Measurements from ENCODE around the gene NAA15. TPM values are rescaled to one million over a fixed set of nuclear protein-coding genes. Genes with fewer than 3 reads are reported as not detected.
"Not testable (repeated sequence)": the region's sequence is repeated elsewhere in the genome, so short reads cannot be mapped to it uniquely, and the experiment has no call there.

The NAA15 gene
- total RNA-seq, 1 donor from 2014 or later: 35.3 TPM

DNA sequence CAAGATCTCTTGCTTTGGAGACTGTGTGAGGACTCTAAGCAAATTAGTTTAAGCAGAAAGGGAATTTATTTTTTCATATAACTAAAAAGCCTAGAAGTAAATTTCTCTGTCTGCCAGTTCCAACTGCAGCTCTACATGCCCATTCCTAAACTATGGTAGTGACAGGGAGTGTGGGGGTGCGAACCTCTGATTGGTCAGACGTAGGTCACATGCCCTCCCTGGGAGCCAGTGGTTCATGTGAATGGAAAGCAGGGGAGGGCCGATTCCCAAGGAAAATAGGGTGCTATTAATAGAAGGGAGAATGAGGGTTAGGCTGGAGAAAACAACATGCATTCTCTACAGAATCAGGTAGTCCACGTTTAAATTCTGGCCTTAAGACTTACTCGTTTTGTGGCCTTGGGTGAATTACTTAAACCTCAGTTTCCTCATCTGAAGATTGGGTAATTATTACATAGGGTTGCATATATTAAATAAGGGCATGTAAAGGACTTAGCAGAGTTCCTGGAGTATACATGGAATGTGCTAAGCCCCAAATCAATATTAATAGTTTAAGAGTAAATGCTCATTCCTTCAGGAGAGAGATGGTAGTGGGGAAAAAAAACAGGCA is 159.8 kb downstream of the NAA15 start:
- Mint-ChIP-seq H3K4me3 (ENCODE audit: unreplicated experiment) (no peak overlapping the region), H3K27me3 (ENCODE audit: low read depth) (no peaks in the 10 kb centered on the region), H3K36me3 (ENCODE audit: low read depth) (no peaks in the 10 kb centered on the region), H3K4me1 (ENCODE audit: low read depth) (peaks cover 59% of the 10 kb centered on the region), H3K27ac (ENCODE audit: unreplicated experiment) (peak overlapping the region; percentile 74), H3K9me3 (ENCODE audit: low read depth) (no peaks in the 10 kb centered on the region)
- no peak for DNase-seq (ENCODE audit: low spot score)
- TF ChIP-seq, protein P1, sequence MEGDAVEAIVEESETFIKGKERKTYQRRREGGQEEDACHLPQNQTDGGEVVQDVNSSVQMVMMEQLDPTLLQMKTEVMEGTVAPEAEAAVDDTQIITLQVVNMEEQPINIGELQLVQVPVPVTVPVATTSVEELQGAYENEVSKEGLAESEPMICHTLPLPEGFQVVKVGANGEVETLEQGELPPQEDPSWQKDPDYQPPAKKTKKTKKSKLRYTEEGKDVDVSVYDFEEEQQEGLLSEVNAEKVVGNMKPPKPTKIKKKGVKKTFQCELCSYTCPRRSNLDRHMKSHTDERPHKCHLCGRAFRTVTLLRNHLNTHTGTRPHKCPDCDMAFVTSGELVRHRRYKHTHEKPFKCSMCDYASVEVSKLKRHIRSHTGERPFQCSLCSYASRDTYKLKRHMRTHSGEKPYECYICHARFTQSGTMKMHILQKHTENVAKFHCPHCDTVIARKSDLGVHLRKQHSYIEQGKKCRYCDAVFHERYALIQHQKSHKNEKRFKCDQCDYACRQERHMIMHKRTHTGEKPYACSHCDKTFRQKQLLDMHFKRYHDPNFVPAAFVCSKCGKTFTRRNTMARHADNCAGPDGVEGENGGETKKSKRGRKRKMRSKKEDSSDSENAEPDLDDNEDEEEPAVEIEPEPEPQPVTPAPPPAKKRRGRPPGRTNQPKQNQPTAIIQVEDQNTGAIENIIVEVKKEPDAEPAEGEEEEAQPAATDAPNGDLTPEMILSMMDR (IDR thresholded peaks at IDR 0.05): no peak

DNA sequence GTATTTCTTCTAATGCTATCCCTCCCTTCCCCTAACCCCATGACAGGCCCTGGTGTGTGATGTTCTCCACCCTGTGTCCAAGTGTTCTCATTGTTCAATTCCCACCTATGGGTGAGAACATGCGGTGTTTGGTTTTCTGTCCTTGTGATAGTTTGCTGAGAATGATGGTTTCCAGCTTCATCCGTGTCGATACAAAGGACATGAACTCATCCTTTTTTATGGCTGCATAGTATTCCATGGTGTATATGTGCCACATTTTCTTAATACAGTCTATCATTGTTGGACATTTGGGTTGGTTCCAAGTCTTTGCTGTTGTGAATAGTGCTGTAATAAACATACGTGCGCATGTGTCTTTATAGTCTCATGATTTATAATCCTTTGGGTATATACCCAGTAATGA is 163.2 kb downstream of the NAA15 start:
- Mint-ChIP-seq H3K9me3 (ENCODE audit: low read depth) (peaks cover 13% of the 10 kb centered on the region), H3K4me1 (ENCODE audit: low read depth) (peaks cover 33% of the 10 kb centered on the region)
- not testable (repeated sequence) for H3K27me3 Mint-ChIP-seq (ENCODE audit: low read depth); H3K36me3 Mint-ChIP-seq (ENCODE audit: low read depth); H3K27ac Mint-ChIP-seq (ENCODE audit: unreplicated experiment); DNase-seq (ENCODE audit: low spot score); H3K4me3 Mint-ChIP-seq (ENCODE audit: unreplicated experiment)

DNA sequence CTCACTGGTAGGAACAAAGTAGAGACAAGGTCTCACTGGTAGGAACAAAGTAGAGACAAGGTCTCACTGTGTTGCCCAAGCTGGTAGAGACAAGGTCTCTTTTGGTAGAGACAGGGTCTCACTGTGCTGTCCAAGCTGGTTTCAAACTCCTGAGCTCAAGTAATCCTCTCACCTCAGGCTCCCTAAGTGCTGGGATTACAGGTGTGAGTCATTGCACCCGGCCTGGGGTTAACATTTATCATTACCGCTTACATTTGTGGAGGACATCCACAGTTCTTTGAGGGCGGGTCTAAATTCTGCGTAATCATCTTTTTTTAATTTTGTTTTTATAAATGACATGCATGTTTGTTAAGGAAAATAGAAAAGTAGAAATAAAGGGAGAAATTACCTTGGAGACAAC is 164.6 kb downstream of the NAA15 start:
- Mint-ChIP-seq H3K27me3 (ENCODE audit: low read depth) (no peaks in the 10 kb centered on the region), H3K4me1 (ENCODE audit: low read depth) (peaks cover 29% of the 10 kb centered on the region), H3K4me3 (ENCODE audit: unreplicated experiment) (no peak overlapping the region), H3K27ac (ENCODE audit: unreplicated experiment) (no peak overlapping the region), H3K9me3 (ENCODE audit: low read depth) (peaks cover 13% of the 10 kb centered on the region), H3K36me3 (ENCODE audit: low read depth) (peaks cover 2% of the 10 kb centered on the region)
- DNase-seq (ENCODE audit: low spot score): no peak
- TF ChIP-seq, protein P1 (IDR thresholded peaks at IDR 0.05): no peak

DNA sequence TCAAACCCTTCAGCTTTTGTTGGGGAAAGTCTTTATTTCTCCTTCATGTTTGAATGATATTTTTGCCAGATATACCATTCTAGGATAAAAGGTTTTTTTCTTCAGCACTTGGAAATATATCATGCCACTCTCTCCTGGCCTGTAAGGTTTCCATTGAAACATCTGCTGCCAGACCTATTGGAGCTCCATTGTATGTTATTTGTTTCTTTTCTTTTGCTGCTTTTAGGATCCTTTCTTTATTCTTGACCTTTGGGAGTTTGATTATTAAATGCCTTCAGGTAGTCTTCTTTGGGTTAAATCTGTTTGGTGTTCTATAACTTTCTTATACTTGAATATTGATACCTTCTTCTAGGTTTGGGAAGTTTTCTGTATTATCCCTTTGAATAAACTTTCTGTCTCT is 167.5 kb downstream of the NAA15 start:
- Mint-ChIP-seq H3K4me1 (ENCODE audit: low read depth) (peaks cover 17% of the 10 kb centered on the region), H3K9me3 (ENCODE audit: low read depth) (peaks cover 22% of the 10 kb centered on the region)

DNA sequence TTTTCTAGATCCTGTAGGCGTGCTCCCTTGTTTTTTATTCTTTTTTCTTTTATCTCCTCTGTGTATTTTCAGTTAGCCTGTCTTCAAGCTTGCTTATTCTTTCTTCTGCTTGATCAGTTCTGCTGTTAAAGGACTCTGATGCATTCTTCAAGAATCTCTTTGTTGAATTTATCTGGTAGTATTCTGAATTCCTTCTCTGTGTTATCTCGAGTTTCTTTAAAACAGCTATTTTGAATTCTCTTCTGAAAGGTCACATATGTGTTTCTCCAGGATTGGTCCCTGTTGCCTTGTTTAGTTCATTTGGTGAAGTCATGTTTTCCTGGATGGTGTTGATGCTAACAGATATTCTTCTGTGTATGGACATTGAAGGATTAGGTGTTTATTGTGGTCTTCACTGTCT is 167.9 kb downstream of the NAA15 start:
- no peaks in the 10 kb centered on the region for H3K27me3 Mint-ChIP-seq (ENCODE audit: low read depth)
- peaks cover 13% of the 10 kb centered on the region for H3K4me1 Mint-ChIP-seq (ENCODE audit: low read depth)
- DNase-seq (ENCODE audit: low spot score): no peak
- peaks cover 16% of the 10 kb centered on the region for H3K36me3 Mint-ChIP-seq (ENCODE audit: low read depth)
- peak overlapping the region; percentile 2 for H3K27ac Mint-ChIP-seq (ENCODE audit: unreplicated experiment)
- TF ChIP-seq, protein P1 (IDR thresholded peaks at IDR 0.05): no peak
- no peak overlapping the region for H3K4me3 Mint-ChIP-seq (ENCODE audit: unreplicated experiment)
- peaks cover 22% of the 10 kb centered on the region for H3K9me3 Mint-ChIP-seq (ENCODE audit: low read depth)

More for the DNA sequence above, 167.5 kb downstream of the NAA15 start:
- H3K27me3 Mint-ChIP-seq (ENCODE audit: low read depth); DNase-seq (ENCODE audit: low spot score); H3K4me3 Mint-ChIP-seq (ENCODE audit: unreplicated experiment); H3K27ac Mint-ChIP-seq (ENCODE audit: unreplicated experiment): not testable (repeated sequence)
- H3K36me3 Mint-ChIP-seq (ENCODE audit: low read depth): peaks cover 16% of the 10 kb centered on the region

Other genes with a start within 250 kb of the NAA15 start
- 30.2 to 34.2 TPM (median 32.3 TPM) in 3 replicates for gene ELF2, start 124.3 kb upstream of the NAA15 start, total RNA-seq
- 2.6 to 3.5 TPM (median 3.4 TPM) in 3 replicates for gene MGARP, start 21.3 kb upstream of the NAA15 start, total RNA-seq
- 37.5 to 50.2 TPM (median 43.0 TPM) in 3 replicates for gene NDUFC1, start 972 bp downstream of the NAA15 start, total RNA-seq
- gene RAB33B, start 152.6 kb downstream of the NAA15 start, total RNA-seq: 12.4 to 14.2 TPM (median 13.8 TPM) in 3 replicates